Transverse colon (tissue), 4 donors: ENCODE results near the gene SUN1. TPM values are rescaled to one million over a fixed set of nuclear protein-coding genes. Genes with fewer than 3 reads are reported as not detected.

Experiments used
- DNase-seq: peaks from one replicate; pipeline ENCODE4 v3.0.0-alpha.2; 2019
- H3K27ac ChIP-seq, 4 donors: fragments of 200-600 bp; sonication (generic); 2 replicates each; pipeline ENCODE4 v1.5.1; 2016 to 2018; ENCODE audit warnings: inconsistent platforms in 4 of 4
- H3K27me3 ChIP-seq: fragments of 200-600 bp; sonication (generic); 2 replicates; pipeline ENCODE4 v1.5.1; 2017; ENCODE audit warnings: inconsistent platforms
- H3K36me3 ChIP-seq, 4 donors: fragments of 200-600 bp; sonication (generic); 2 replicates each; pipeline ENCODE4 v1.5.1; 2017 to 2019; ENCODE audit warnings: inconsistent platforms in 4 of 4
- H3K4me1 ChIP-seq, 4 donors: fragments of 200-600 bp; sonication (generic); 2 replicates each; pipeline ENCODE4 v1.5.1; 2017 to 2020; ENCODE audit warnings: inconsistent platforms in 4 of 4
- H3K4me3 ChIP-seq, 4 donors: fragments of 200-600 bp; sonication (generic); 1 replicate in 1 of 4; 2 replicates in 3 of 4; pipeline versions ENCODE4 v1.5.1 to v1.6.1; 2017 to 2019; ENCODE audit warnings: inconsistent platforms in 4 of 4
- H3K9me3 ChIP-seq, 2 donors: fragments of 200-600 bp; sonication (generic); 2 replicates each; pipeline ENCODE4 v1.5.1; 2017 to 2019; ENCODE audit warnings: inconsistent platforms in 2 of 2
- CTCF ChIP-seq, 5 experiments: fragments of 200-600 bp in 3 of 5; fragments of 450-650 bp in 2 of 5; sonication (generic) in 3 of 5; IDR thresholded peaks; 1 replicate in 2 of 5; 2 replicates in 3 of 5; pipeline ENCODE4 v1.5.1; 2016 to 2017; ENCODE audit warnings: antibody characterized with exemption in 5 of 5, inconsistent platforms in 3 of 5, mild to moderate bottlenecking in 2 of 5, moderate library complexity in 1 of 5
- EP300 ChIP-seq: sonication (generic); formaldehyde crosslinking; IDR thresholded peaks from one replicate; pipeline ENCODE4 v1.6.1; 2017; ENCODE audit warnings: antibody characterized with exemption, low read depth
- POLR2A ChIP-seq: fragments of 450-650 bp; IDR thresholded peaks from one replicate; pipeline ENCODE4 v1.6.1; 2016; ENCODE audit warnings: antibody characterized with exemption, mild to moderate bottlenecking, moderate library complexity
- POLR2AphosphoS5 ChIP-seq, 3 donors: sonication (generic); formaldehyde crosslinking; IDR thresholded peaks; one replicate each; pipeline ENCODE4 v1.6.1; 2016; ENCODE audit warnings: antibody characterized with exemption in 3 of 3
- WGBS, 2 donors: methylation state at CpG; one replicate each; pipeline ENCODE4 v1.1.5; 2018; ENCODE audit warnings: low coverage in 1 of 2; 5-methylcytosine and 5-hydroxymethylcytosine counted together
- in situ Hi-C, 4 donors: fragments of 200-750 bp; cut with MboI; loops; one replicate each; pipeline versions ENCODE4 v1.15.0 to v1.15.1; 2017; ENCODE audit warnings: low sequenced_read_pairs in 3 of 4, low pct_ligation_motif_present in 1 of 4, low pct_unique_long_range_greater_than_20kb in 1 of 4
- intact Hi-C: fragments of 100-400 bp; cut with DNase I; formaldehyde crosslinking; loops from one replicate; pipeline ENCODE4 v1.15.1; 2023; ENCODE audit warnings: low total_unique reads
- total RNA-seq, 4 donors: library from RNA; depleted of rRNA; stranded (reverse); fragments of >200 nt; gene quantifications; one replicate each; pipeline ENCODE4 v1.1.0, GENCODE V29; 2016

The SUN1 gene
- total RNA-seq, 4 donors from 2014 or later = 92.7 to 569 (median 162) TPM

- in situ Hi-C loops (no loop called here), intact Hi-C loops (no loop called here)
- TF ChIP-seq POLR2A (no peak), EP300 (no peak), CTCF (IDR thresholded peaks at IDR 0.05) (no peak), POLR2AphosphoS5 (IDR thresholded peaks at IDR 0.05) (no peak)
- Histone ChIP-seq H3K4me1 (peaks cover 10 to 41% (median 22%) of the 10 kb centered on the region in 4 donors), H3K27me3 (no peaks in the 10 kb centered on the region), H3K9me3 (no peaks in the 10 kb centered on the region), H3K27ac (no peak overlapping the region), H3K4me3 (no peak overlapping the region), H3K36me3 (no peaks in the 10 kb centered on the region)
- no peak for DNase-seq
- WGBS, 2 donors = 77 to 93% methylated on average over 5 to 15 of the region's 15 CpGs
These were observed 48.2 kb downstream of the SUN1 start for GRCh38 chr7:880450-880849.

GRCh38 chr7:881441-882234 lies 49.4 kb downstream of the SUN1 start:
- in situ Hi-C loops (no loop called here), intact Hi-C loops (no loop called here)
- no peaks in the 10 kb centered on the region for H3K9me3 ChIP-seq
- peaks cover 0 to 7% (median 0%) of the 10 kb centered on the region in 4 donors for H3K36me3 ChIP-seq
- H3K4me1 ChIP-seq = peaks cover 10 to 36% (median 20%) of the 10 kb centered on the region in 4 donors
- no peak overlapping the region for H3K4me3 ChIP-seq
- WGBS, 2 donors = 89 to 91% methylated on average over 17 to 20 of the region's 20 CpGs
- H3K27ac ChIP-seq = no peak overlapping the region
- no peak for TF ChIP-seq CTCF (IDR thresholded peaks at IDR 0.05)
- DNase-seq = no peak
- no peaks in the 10 kb centered on the region for H3K27me3 ChIP-seq

GRCh38 chr7:882336-883035 lies 50.2 kb downstream of the SUN1 start:
- intact Hi-C loops (no loop called here), in situ Hi-C loops (no loop called here)
- Histone ChIP-seq H3K4me1 (peaks cover 10 to 34% (median 19%) of the 10 kb centered on the region in 4 donors), H3K9me3 (no peaks in the 10 kb centered on the region), H3K27ac (no peak overlapping the region), H3K36me3 (peaks cover 0 to 16% (median 3%) of the 10 kb centered on the region in 4 donors), H3K4me3 (no peak overlapping the region), H3K27me3 (no peaks in the 10 kb centered on the region)
- TF ChIP-seq CTCF (IDR thresholded peaks at IDR 0.05) (no peak), POLR2A (no peak), POLR2AphosphoS5 (IDR thresholded peaks at IDR 0.05) (no peak), EP300 (no peak)
- WGBS, 2 donors = 83 to 93% methylated on average over 2 to 37 of the region's 37 CpGs
- DNase-seq = no peak

GRCh38 chr7:883055-884021 lies 51.1 kb downstream of the SUN1 start:
- Histone ChIP-seq H3K27me3 (no peaks in the 10 kb centered on the region), H3K4me3 (no peak overlapping the region), H3K9me3 (no peaks in the 10 kb centered on the region), H3K4me1 (peaks cover 5 to 26% (median 11%) of the 10 kb centered on the region in 4 donors), H3K36me3 (peaks cover 0 to 22% (median 5%) of the 10 kb centered on the region in 4 donors), H3K27ac (no peak overlapping the region)
- TF ChIP-seq CTCF (IDR thresholded peaks at IDR 0.05) (no peak), EP300 (no peak), POLR2A (no peak), POLR2AphosphoS5 (IDR thresholded peaks at IDR 0.05) (no peak)
- no peak for DNase-seq
- in situ Hi-C loops (no loop called here), intact Hi-C loops (no loop called here)
- WGBS, 2 donors = 90% methylated on average over 45 of the region's 50 CpGs; no CpG with 5 or more reads in 1 of the 2 donors
